SK-N-MC (cell line): ENCODE results near the gene PEAK1.
A peak's percentile ranks its signal among the peaks of the same experiment; 100 is the strongest.

ENCODE experiments used
- DNase-seq: peaks from one replicate; pipeline ENCODE4 v3.0.0-alpha.2; 2011; ENCODE audit warnings: low read depth, low spot score
- H3K27ac ChIP-seq: fragments of 200-600 bp; sonication (generic); 2 replicates; pipeline ENCODE4 v1.5.1; 2016; ENCODE audit warnings: mixed run types
- H3K36me3 ChIP-seq: fragments of 200-600 bp; sonication (generic); 2 replicates; pipeline ENCODE4 v1.6.1; 2017; ENCODE audit warnings: antibody characterized with exemption, low read length, mixed read lengths; ENCODE audit not compliant: insufficient read depth
- H3K4me3 ChIP-seq: fragments of 200-600 bp; sonication (generic); 2 replicates; pipeline ENCODE4 v1.5.1; 2016
- H3K9ac ChIP-seq: fragments of 200-600 bp; sonication (generic); 2 replicates; pipeline ENCODE4 v1.8.0; 2017; ENCODE audit warnings: mixed run types, mixed read lengths; ENCODE audit not compliant: insufficient read length
- H3K9me3 ChIP-seq: fragments of 200-600 bp; sonication (generic); 2 replicates; pipeline ENCODE4 v1.6.1; 2017; ENCODE audit warnings: low read depth, mild to moderate bottlenecking, antibody characterized with exemption, low read length, moderate library complexity, mixed read lengths
- EZH2 ChIP-seq: fragments of 200-600 bp; sonication (generic); IDR thresholded peaks from one replicate; pipeline ENCODE4 v1.6.1; 2017; ENCODE audit warnings: antibody characterized with exemption
- FOXP2 ChIP-seq: optimal IDR thresholded peaks from 2 replicates; pipeline ENCODE3; 2011; ENCODE audit warnings: mild to moderate bottlenecking, moderate library complexity; ENCODE audit not compliant: insufficient read depth; ENCODE audit errors: extremely low read length, control extremely low read depth
- POLR2AphosphoS5 ChIP-seq: IDR thresholded peaks from 2 replicates; pipeline ENCODE4 v1.6.1; 2012; ENCODE audit warnings: mild to moderate bottlenecking, low read depth, low read length, borderline replicate concordance

The PEAK1 gene

DNA sequence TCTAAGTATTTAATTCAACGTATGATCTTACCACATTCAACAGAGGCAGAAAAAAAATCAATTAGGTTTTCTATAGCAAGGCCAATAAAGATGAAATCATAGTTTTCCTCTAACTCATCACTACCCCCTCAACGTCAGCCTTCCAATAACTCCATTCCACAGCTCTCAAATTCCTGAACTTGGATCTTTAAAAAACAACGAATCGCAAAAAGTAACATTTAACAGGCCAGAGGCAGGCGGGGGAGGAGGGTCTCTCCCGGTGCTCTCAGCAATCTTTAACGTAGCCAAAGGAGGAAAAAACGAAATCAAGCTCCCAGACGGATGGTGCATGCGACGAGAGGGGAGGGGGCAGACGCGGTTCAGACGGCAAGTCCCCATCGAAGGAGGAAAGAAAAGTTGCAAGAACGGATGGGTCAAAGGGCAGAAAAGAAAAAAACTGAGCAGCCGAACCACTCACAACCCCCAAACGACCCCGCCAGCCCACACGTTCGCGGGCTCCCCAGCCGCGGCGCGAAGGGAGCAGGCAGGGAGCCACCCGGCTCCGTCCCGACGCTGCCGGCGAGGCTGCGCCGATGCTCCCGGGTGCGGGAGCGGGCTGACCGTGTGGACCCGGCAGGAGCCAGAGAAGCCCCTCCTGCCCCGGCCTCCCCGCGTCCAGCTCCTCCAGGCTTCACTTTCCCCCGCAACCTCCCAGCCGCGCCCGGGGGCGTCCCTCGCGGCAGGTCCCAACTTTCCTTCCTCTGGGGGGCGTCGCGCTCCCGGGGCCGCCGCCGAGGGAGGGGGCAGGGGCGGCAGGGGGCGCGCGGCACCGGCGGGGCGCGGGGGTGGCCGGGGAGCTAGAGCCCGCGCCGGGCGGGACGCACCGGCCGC is 703 bp downstream of the PEAK1 start:
- Histone ChIP-seq H3K9ac (peak overlapping the region; percentile 54), H3K9me3 (no peaks in the 10 kb centered on the region), H3K4me3 (peak overlapping the region; percentile 86), H3K36me3 (no peaks in the 10 kb centered on the region), H3K27ac (no peak overlapping the region)
- TF ChIP-seq POLR2AphosphoS5 (no peak), FOXP2 (no peak), EZH2 (no peak)
- no peak for DNase-seq

DNA sequence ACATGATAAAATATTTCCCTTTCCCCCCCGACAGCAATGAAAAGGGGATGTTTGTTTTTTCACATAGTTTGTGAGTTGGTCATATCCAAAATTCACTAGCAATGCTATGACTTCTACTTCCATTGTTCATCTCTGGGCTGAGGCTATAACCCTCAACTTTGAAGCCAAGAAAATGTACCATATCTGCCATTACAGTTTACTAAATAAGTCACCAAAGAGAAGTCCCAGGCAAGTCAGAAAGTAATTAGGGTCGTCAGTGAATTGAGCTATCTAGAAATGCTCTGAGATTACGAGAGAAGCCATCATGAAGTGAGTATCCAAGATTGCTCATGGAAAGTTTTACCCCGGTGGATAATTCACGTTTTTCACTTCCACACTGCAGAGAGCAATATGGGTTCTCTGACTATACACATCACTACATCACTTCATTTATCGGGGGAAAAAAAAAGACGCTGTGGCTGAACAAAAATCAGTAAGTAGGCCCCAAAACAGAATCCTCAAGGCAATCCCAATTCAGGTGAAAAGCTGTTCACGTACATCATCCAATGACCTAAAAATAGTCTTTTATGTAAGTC is 1.4 kb downstream of the PEAK1 start:
- H3K27ac ChIP-seq = no peak overlapping the region; the same call in 1 of the 2 replicates
- DNase-seq = no peak
- peak overlapping the region; percentile 54 for H3K9ac ChIP-seq
- TF ChIP-seq EZH2 = no peak
- TF ChIP-seq FOXP2 = no peak
- TF ChIP-seq POLR2AphosphoS5 = no peak
- H3K4me3 ChIP-seq = peak overlapping the region; percentile 86
- no peaks in the 10 kb centered on the region for H3K9me3 ChIP-seq
- H3K36me3 ChIP-seq = no peaks in the 10 kb centered on the region

DNA sequence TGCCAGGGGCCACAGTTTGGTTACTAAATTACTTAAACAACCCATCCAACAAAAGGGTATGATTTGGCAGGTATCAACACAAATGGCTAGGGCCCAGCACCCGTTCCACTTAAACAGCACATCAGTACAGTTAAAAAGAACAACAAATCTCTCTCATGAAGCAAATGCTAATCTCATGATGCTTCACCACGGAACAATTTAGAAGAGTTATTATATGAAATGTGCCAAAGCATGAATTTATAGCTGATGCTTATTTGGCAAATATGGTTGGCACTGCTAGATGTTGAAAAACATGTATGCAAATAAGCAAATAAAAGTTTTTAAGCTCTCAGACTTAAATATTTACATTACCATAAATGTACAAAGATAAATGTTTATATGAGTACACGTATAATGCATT is 2.3 kb downstream of the PEAK1 start:
- Histone ChIP-seq H3K9me3 (no peaks in the 10 kb centered on the region), H3K4me3 (peak overlapping the region; percentile 86), H3K27ac (peak overlapping the region; percentile 17; the same call in 1 of the 2 replicates), H3K36me3 (no peaks in the 10 kb centered on the region), H3K9ac (no peak overlapping the region)
- no peak for TF ChIP-seq FOXP2
- TF ChIP-seq POLR2AphosphoS5 = no peak; the same call in 1 of the 2 replicates
- no peak for TF ChIP-seq EZH2
- DNase-seq = no peak

DNA sequence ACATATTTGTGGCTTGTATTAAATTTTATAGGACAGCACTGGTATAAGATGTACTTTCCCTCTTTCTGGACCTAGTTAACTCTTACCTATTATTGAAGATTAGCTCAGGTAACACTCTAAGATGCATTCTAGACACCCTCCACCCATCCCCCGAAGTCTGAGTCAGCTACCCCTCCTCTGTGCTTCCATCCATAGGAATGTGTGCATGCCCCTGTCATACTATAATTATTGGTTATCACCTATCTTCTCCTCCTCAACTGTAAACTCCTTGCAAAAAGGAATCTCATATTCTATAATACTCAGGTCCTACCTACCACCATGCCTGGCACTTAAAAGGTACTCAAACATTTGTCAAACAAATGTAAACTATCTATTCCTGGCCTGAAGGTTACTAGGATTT is 3.0 kb downstream of the PEAK1 start:
- Histone ChIP-seq H3K36me3 (no peaks in the 10 kb centered on the region), H3K9ac (no peak overlapping the region), H3K27ac (no peak overlapping the region), H3K4me3 (no peak overlapping the region), H3K9me3 (no peaks in the 10 kb centered on the region)
- no peak for DNase-seq
- TF ChIP-seq EZH2 (no peak), FOXP2 (no peak), POLR2AphosphoS5 (no peak)

DNA sequence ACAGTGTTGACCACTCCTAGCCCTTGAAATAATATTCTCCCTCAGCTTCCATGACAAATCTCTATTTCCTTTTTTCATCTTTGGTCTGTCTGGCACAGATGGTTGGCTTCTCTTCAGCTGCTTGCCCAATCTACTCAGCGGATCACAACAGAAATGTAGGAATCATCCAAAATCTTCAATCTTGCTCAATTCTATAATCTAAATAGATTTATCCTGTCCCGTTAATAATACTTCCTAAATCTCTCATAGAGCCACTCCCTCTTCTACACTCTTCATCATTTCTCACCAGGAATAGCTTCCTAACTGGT is 3.8 kb downstream of the PEAK1 start:
- Histone ChIP-seq H3K9ac (no peak overlapping the region), H3K4me3 (no peak overlapping the region), H3K9me3 (no peaks in the 10 kb centered on the region), H3K36me3 (no peaks in the 10 kb centered on the region), H3K27ac (no peak overlapping the region)
- no peak for TF ChIP-seq POLR2AphosphoS5
- no peak for TF ChIP-seq EZH2
- no peak for TF ChIP-seq FOXP2
- DNase-seq = no peak

DNA sequence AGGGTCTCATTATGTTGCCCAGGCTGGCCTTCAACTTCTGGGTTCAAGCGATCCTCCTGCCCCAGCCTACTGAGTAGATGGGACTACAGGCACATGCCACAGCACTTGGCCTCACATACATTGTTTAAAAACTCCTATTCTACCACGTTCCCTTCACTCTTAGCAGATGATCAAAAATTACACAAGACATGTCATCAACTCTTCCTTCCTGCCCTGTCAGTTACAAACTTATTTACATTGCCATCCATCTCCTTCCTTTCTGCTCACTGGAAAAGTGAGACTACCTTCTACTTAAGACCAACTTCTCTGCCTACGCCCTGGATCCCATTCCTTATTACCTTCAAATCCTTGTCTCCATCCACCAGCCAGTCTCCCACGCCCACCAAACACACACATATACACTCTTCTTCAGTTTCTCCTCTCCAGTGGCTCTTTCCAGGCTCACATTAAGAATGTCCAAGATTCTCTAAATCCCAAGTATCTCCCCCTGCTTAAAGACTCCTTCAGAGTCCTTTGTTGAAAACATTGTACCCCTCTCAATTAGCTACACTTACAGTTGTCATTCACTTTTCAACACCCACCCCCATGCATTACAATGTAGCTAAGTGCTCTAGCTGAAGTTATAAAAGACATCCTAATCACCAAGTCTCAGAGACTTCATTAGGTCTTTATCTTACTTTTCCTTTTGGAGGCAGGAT is 4.3 kb downstream of the PEAK1 start:
- Histone ChIP-seq H3K4me3 (no peak overlapping the region), H3K9ac (no peak overlapping the region), H3K9me3 (no peaks in the 10 kb centered on the region), H3K27ac (no peak overlapping the region), H3K36me3 (no peaks in the 10 kb centered on the region)
- TF ChIP-seq FOXP2 (no peak), POLR2AphosphoS5 (no peak), EZH2 (no peak)
- DNase-seq = no peak

DNA sequence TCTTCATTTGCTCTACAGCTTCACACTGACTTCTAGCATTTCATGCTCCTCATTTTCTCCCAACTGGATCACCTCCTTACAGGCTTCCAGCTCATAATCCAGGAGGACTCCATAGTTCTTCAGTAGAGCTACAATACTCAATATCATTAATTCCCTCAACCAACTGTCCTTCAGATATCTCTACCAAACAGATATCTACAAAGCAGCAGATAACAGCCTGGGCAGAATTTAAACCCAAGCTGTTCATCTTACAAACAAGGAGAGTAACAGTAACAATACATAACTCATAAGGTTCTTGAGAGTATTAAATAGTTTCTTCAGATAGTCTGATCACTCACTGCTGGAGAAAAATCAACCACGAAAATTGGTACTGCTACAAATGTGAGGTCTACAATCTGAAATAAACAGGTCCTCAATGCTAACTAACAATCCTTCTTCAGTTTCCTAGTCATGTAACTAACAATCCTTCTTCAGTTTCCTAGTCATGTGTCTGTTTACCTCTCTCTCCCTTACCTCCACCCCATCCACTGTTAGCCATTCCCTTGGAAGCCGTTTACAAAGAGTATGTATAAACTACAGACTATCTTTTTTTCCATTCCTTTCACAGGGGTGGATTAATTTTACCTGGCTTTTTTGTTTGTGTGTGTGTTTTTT is 5.0 kb downstream of the PEAK1 start:
- no peak for TF ChIP-seq EZH2
- no peak for TF ChIP-seq FOXP2
- TF ChIP-seq POLR2AphosphoS5 = no peak
- H3K9me3 ChIP-seq = no peaks in the 10 kb centered on the region
- no peak overlapping the region for H3K4me3 ChIP-seq
- no peaks in the 10 kb centered on the region for H3K36me3 ChIP-seq
- no peak overlapping the region for H3K27ac ChIP-seq
- no peak for DNase-seq
- H3K9ac ChIP-seq = no peak overlapping the region

DNA sequence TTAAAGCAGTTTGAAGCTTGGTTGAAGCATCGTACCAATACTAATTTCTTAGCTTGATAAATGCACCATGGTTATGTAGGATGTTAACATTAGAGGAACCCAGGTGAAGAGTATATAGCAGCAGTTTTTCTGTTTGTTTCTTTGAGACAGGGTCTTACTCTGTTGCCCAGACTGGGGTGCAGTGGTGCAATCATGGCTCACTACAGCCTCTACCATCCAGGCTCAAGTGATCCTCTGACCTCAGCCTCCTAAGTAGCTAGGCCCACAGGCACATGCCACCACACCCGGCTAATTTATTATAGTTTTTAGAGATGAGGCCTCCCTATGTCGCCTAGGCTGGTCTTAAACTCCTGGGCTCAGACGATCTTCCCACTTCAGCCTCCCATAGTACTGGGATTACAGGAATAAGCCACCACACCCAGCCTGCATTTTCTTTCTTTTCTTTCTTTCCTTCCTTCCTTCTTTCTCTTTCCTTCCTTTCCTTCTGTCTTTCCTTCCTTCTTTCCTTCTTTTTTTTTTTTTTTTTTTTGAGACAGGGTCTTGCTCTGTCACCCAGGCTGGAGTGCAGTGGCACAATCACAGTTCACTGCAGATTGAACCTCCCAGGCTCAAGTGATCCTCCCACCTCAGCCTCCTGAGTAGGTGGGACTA is 6.1 kb downstream of the PEAK1 start:
- TF ChIP-seq EZH2 = no peak
- no peak for TF ChIP-seq FOXP2
- no peak for TF ChIP-seq POLR2AphosphoS5
- DNase-seq = no peak
- Histone ChIP-seq H3K27ac (no peak overlapping the region), H3K9me3 (no peaks in the 10 kb centered on the region), H3K36me3 (no peaks in the 10 kb centered on the region), H3K9ac (no peak overlapping the region), H3K4me3 (no peak overlapping the region)
